Stimulated activated CD4-positive, alpha-beta T cell treated with anti-CD3 and anti-CD28 coated beads, Interleukin-15, amount 100 ng/mL, for 48 hours (primary cell): Measurements from ENCODE around the gene CCDC70.
"Not testable (repeated sequence)": the region's sequence is repeated elsewhere in the genome, so short reads cannot be mapped to it uniquely, and the experiment has no call there.

ENCODE experiments used
- DNase-seq, 2 donors: peaks; one replicate each; pipeline ENCODE4 v3.0.0-alpha.2; 2020; ENCODE audit warnings: low read depth in 2 of 2

The CCDC70 gene

GRCh38 chr13:51907040-51907732 lies 45.4 kb downstream of the CCDC70 start:
- no peak for DNase-seq

GRCh38 chr13:51909265-51909664 lies 47.5 kb downstream of the CCDC70 start:
- not testable (repeated sequence) for DNase-seq

- no peak for DNase-seq
Measured at GRCh38 chr13:51910508-51910907, 48.7 kb downstream of the CCDC70 start.

- DNase-seq, result no peak
Measured at GRCh38 chr13:51912091-51912490, 50.3 kb downstream of the CCDC70 start.

- DNase-seq, result no peak
Measured at GRCh38 chr13:51912511-51913225, 50.9 kb downstream of the CCDC70 start.

- DNase-seq, result no peak
Measured at GRCh38 chr13:51913421-51914136, 51.8 kb downstream of the CCDC70 start.

- no peak for DNase-seq
Measured at GRCh38 chr13:51914137-51914493, 52.3 kb downstream of the CCDC70 start.
